ENCODE data around the gene PTGER2. TPM values are rescaled to one million over a fixed set of nuclear protein-coding genes. Genes with fewer than 3 reads are reported as not detected.
A peak's percentile ranks its signal among the peaks of the same experiment; 100 is the strongest.

The PTGER2 gene
- total RNA-seq, 1 experiment from 2014 or later: 0.12 TPM

DNA sequence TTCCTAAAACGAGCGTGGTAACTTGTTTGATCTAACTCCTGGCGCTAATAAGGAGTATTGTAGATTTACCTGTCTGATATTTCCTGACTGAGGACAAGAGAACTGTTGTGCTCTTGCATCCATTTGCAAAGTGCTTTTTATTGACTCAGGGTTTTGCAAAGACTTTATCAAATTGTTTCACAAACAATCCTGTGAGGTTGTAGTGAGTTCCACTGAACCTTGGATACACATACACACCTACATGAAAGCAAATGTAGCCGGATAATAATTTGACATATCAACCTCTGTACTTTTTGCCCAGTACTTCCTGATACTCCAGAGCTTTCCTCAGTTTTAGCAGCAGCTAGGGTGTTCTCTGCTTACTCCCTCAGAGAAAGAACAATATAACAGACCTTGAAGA, 6.7 kb upstream of the PTGER2 start:
- DNase-seq (ENCODE audit: unreplicated experiment): no peak
- Mint-ChIP-seq H3K27ac (ENCODE audit: low read depth, unreplicated experiment) (no peak overlapping the region), H3K27me3 (ENCODE audit: insufficient read depth, unreplicated experiment) (no peaks in the 10 kb centered on the region), H3K9me3 (ENCODE audit: unreplicated experiment) (no peaks in the 10 kb centered on the region), H3K36me3 (ENCODE audit: insufficient read depth, unreplicated experiment) (no peaks in the 10 kb centered on the region), H3K4me1 (ENCODE audit: insufficient read depth, unreplicated experiment) (no peaks in the 10 kb centered on the region), H3K4me3 (ENCODE audit: unreplicated experiment) (no peak overlapping the region)
- ChIA-PET POLR2A (interaction anchor here (1.1 kb wide), 1 partner anchor 13 kb away, joined by 5 read pairs; no protein-coding TSS in a partner anchor), CTCF (interaction anchor here (0.6 kb wide), 1 partner anchor 65 kb away, joined by 3 read pairs; no protein-coding TSS in a partner anchor)
- no peak for TF ChIP-seq CTCF (IDR thresholded peaks at IDR 0.05; ENCODE audit: unreplicated experiment)
- intact Hi-C loops (cut with micrococcal nuclease): no loop called here
- no TSS peak for BruUV-seq (replicated peaks)

GRCh38 chr14:52307905-52308304, 6.2 kb upstream of the PTGER2 start:
- Mint-ChIP-seq H3K27ac (ENCODE audit: low read depth, unreplicated experiment) (no peak overlapping the region), H3K4me1 (ENCODE audit: insufficient read depth, unreplicated experiment) (no peaks in the 10 kb centered on the region), H3K27me3 (ENCODE audit: insufficient read depth, unreplicated experiment) (no peaks in the 10 kb centered on the region), H3K4me3 (ENCODE audit: unreplicated experiment) (no peak overlapping the region), H3K9me3 (ENCODE audit: unreplicated experiment) (no peaks in the 10 kb centered on the region), H3K36me3 (ENCODE audit: insufficient read depth, unreplicated experiment) (no peaks in the 10 kb centered on the region)
- BruUV-seq (replicated peaks): no TSS peak
- no peak for DNase-seq (ENCODE audit: unreplicated experiment)
- ChIA-PET CTCF (interaction anchor here (0.5 to 0.6 kb wide), 2 partner anchors 65 to 161 kb away, joined by 3 read pairs; no protein-coding TSS in a partner anchor), POLR2A (no interaction called here)
- intact Hi-C loops (cut with micrococcal nuclease): no loop called here
- no peak for TF ChIP-seq CTCF (IDR thresholded peaks at IDR 0.05; ENCODE audit: unreplicated experiment)

DNA sequence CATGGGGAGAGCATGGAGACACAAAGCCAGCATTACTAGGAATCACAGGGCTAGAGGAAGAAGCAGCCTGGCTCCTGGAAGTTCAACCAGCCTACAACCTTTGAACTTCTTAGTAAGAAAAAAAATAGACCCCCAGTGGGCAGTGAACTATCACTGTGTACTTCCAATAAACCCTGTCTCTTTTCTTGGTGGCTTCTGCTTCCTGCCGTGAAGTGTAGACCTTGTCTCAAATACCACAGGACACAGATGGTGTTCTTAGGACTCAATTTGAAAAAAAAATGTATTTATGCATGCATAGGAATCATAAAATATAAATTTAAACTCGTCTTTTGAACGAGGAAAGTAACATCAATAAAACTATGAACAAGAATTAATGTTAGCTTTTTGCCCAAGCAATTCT, 3.6 kb upstream of the PTGER2 start:
- H3K9me3 Mint-ChIP-seq (ENCODE audit: unreplicated experiment): no peaks in the 10 kb centered on the region
- no peaks in the 10 kb centered on the region for H3K36me3 Mint-ChIP-seq (ENCODE audit: insufficient read depth, unreplicated experiment)
- no peak overlapping the region for H3K27ac Mint-ChIP-seq (ENCODE audit: low read depth, unreplicated experiment)
- ChIA-PET CTCF (interaction anchor here (0.6 to 1.1 kb wide), 3 partner anchors 10 to 171 kb away, joined by 3 read pairs; no protein-coding TSS in a partner anchor), POLR2A (interaction anchor here (1.4 kb wide), 1 partner anchor 10 kb away, joined by 3 read pairs; no protein-coding TSS in a partner anchor)
- H3K4me3 Mint-ChIP-seq (ENCODE audit: unreplicated experiment): no peak overlapping the region
- no peak for DNase-seq (ENCODE audit: unreplicated experiment)
- peaks cover 16% of the 10 kb centered on the region for H3K4me1 Mint-ChIP-seq (ENCODE audit: insufficient read depth, unreplicated experiment)
- BruUV-seq (replicated peaks): no TSS peak
- H3K27me3 Mint-ChIP-seq (ENCODE audit: insufficient read depth, unreplicated experiment): peaks cover 8% of the 10 kb centered on the region
- intact Hi-C loops (cut with micrococcal nuclease): no loop called here
- no peak for TF ChIP-seq CTCF (IDR thresholded peaks at IDR 0.05; ENCODE audit: unreplicated experiment)

- Mint-ChIP-seq H3K9me3 (ENCODE audit: unreplicated experiment) (no peaks in the 10 kb centered on the region), H3K4me1 (ENCODE audit: insufficient read depth, unreplicated experiment) (peaks cover 17% of the 10 kb centered on the region), H3K27me3 (ENCODE audit: insufficient read depth, unreplicated experiment) (peaks cover 12% of the 10 kb centered on the region), H3K27ac (ENCODE audit: low read depth, unreplicated experiment) (no peak overlapping the region), H3K4me3 (ENCODE audit: unreplicated experiment) (peak overlapping the region; percentile 73), H3K36me3 (ENCODE audit: insufficient read depth, unreplicated experiment) (no peaks in the 10 kb centered on the region)
- TF ChIP-seq CTCF (IDR thresholded peaks at IDR 0.05; ENCODE audit: unreplicated experiment): no peak
- BruUV-seq (replicated peaks): no TSS peak
- intact Hi-C loops (cut with micrococcal nuclease): no loop called here
- ChIA-PET POLR2A (interaction anchor here (0.6 to 1.0 kb wide), 3 partner anchors 57 to 163 kb away, joined by 3 read pairs; no protein-coding TSS in a partner anchor), CTCF (no interaction called here)
- DNase-seq (ENCODE audit: unreplicated experiment): no peak
These were observed 1.2 kb upstream of the PTGER2 start for GRCh38 chr14:52312931-52313355.
